Stimulated activated CD4-positive, alpha-beta T cell treated with anti-CD3 and anti-CD28 coated beads, Interleukin-4, amount 100 ng/mL, for 48 hours (primary cell): ENCODE data around the gene CERK.

ENCODE experiments used
- DNase-seq, 2 donors: peaks; one replicate each; pipeline ENCODE4 v3.0.0-alpha.2; 2020; ENCODE audit warnings: low read depth in 2 of 2

The CERK gene

DNA sequence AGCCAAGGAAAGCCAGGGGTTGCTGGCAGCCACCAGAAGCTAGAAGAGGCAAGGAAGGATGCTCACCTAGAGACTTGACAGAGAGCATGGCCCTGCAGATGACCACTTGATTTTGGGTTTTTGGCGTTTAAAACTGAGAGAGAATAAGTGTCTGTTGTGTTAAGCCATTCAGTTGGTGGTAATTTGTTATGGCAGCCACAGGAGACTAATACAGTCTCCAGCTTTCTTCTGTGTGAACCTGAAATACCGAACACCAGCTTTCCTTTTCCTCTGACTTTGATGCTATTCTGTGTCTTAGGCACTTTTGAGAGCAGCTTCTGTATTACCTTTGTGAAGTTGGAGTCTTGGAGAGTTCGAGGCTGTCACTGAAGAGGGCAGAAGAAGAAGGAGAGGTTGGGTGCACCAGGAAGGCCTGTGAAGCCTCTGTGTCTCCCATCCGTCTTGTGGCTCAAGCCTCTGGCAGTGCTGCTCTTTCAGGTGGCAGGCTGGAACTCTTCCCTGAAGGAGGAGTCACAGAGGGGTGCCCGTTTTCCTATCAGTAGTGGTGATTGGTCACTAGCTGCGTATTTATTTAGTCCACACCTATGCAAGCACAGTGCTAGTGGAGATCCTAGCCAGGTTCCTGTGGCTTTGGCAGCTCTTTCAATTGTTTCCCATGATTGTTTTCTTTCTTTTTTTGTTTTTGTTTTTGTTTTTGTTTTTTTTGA lies 26.9 kb upstream of the CERK start:
- no peak for DNase-seq

DNA sequence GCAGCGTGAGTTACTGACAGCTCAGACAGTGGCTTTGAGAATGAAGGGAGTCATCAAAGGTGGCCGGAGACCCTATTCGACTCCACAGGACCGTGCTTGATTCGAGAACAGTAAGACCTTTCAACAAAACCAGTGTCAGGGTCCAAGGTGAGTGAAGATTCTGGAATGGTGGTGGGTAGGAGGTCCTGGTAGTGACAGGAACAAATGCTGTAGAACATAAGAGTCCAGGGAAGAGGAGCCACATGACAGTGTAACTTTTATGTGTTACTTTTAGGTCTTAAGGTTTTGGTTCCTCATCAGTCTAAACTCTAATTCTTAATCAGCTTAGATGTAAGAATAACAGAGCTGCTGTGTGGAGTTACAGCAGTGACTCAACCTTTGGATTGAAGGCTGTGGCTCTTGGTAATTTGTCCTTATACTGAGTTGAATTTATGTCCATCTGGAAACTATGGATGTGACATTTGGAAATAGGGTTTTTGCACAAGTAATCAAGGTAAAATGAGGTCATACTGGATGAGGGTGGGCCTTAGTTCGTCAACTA lies 26.2 kb upstream of the CERK start:
- DNase-seq = no peak

DNA sequence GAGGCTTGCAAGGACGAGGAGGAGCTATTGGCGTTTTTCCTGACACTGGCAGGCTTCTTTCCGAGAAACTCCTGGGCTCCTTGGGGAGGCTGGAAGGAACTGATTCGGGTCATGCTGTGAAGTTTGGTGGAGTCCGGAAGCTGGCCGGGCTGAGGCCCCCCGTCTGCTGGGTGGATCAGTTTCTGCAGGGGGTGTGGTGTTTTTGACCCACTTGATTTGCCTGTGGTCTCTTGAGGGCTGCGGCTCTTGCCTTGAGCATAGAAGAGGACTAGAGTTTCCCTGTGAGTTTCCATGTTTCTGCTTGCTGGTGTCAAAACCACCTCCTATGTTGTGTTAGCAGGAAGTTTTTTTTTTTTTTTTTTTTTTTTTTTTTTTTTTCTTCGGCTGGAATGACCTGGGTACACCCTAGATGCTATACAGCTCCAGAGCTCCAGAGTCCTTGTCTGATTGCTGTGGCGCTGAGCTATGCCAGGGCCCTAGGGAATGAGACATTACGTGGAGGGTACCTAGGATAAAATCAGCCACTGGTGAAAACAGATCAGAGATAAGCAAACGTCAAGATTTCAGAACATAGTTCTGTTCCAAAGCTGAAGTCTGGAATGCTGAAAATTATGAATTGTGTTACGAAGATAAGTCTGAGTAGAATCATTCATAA lies 25.1 kb upstream of the CERK start:
- DNase-seq = no peak

DNA sequence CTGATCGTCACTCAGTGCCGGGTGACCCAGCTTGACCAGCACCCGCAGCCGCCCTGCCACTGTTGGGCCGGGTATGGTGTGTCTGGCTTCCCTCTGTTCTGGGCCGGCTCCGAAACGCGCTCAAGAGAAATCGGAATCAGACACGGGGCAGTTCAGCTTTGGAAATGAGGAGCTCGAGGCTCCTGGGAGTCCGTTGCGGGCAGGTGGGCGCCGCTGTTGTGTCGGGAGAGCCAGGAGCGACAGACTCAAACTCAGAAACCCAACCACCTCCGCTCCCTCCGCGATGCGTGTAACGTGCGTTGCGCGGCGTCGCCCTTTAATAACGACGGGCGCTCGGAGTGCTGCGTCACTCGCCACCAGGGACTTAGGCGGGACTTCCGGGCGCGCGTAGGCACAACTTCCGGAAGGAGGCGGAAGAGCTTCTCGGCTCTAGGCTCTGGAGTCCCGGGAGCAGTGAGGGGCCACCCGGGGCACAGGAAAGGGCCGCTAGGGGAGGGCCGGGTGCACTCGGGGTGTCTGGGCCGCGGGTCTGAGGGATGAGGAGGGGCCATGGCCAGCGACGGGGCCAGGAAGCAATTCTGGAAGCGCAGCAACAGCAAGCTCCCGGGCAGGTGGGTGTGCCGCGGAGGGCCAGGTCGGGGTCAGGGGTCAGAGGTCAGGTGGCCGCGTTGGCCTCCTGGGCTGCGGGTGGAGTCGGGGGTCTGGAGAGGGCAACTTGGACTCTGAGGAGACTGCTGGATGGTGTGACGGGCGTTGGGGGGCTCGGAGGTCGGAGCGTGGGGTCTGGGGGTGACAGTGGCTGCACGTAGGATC lies 24.4 kb upstream of the CERK start, which contains the start of gene TBC1D22A:
Gene TBC1D22A (plus strand): TSS at position 413 of the 813 bp plus-strand sequence. CDS start 137 bp downstream, at position 550.
- peak; percentile 92 to 94 for DNase-seq

DNA sequence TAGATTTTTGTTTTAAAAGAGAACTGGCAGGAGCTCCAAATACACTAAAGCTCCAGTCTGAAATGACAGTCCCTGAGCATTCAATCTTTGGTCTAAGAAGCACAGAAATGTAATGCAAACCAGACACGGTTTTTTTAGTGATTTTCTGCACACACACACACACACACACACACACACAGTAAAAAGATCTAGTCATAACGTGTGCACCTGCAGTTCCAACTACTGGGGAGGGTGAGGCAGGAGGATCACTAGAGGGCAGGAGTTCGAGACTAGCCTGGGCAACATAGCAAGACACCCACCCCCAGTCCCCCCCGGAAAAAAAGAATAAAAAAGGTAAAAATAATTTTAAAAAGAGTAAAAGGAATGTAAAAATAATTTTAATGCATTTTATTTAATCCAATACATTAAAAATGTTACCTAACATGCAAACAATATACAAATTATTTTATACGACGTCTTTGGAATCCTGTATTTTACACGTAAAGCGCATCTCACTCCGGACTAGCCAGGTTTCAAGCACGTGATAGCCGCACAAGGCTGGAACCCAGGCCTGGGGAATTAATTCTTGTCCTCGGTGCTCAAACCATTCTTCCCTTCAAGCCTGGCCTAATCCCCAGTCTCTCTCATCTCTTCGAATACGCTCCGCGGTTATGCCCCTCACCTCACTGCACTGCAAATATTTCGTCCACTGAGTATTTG lies 23.6 kb upstream of the CERK start:
- DNase-seq = no peak

DNA sequence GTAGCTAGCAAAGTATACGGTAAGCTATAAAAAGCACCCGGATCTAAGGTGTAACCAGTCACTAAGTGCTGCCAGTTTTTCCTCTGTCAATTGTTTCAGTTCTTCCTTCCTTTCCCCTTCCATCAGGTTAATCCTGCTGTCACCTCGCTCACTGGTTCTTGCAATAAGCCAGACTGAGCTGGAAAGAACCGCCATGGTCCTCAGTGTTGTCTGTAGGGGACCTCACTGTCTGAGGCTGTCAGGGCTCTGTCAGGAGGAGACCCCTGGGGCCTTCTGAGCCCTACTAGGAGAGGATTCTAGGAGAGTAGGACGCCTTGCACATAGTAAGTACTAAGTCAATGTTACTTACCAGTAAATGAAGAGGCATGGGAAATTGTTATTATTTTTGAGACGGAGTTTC lies 23.0 kb upstream of the CERK start:
- DNase-seq = no peak

DNA sequence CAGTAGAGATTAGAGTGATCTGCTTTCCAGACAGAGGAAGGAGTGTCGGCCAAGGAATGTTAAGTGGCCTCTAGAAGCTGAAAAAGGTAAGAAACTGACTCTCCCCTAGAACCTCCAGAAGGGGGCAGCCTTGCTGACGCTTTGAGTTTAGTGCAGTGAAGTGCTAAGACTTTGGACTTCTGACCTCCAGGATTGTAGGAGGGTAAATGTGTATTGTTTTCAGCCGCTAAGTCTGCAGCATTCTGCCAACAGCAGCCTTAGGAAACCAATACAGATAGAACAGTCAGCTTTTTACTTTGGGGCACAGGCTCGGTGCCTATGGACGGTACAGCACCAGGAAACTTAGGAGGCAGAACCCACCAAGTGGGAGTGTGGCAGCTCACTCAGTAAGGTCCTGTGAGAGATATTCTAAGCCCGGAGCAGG lies 20.8 kb upstream of the CERK start:
- DNase-seq = no peak

DNA sequence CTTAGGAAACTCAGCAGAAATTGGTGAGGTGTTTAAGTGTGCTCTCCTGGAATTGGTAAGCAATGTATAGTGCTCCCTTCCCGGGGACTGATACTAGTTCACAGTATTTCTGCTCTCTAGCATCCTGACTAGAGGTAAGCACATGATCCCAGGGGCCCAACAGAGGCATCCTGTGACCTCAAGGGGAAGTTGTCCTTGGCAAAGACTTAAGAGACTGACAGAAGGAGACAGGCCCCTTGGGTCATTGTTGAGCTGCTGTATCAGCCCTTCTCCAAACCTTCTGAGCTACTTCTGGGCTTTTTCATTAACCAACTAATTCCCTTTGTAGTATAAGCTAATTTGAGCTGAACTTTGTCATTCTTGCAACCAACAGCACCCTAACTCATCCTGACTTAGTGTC lies 20.1 kb upstream of the CERK start:
- no peak for DNase-seq

DNA sequence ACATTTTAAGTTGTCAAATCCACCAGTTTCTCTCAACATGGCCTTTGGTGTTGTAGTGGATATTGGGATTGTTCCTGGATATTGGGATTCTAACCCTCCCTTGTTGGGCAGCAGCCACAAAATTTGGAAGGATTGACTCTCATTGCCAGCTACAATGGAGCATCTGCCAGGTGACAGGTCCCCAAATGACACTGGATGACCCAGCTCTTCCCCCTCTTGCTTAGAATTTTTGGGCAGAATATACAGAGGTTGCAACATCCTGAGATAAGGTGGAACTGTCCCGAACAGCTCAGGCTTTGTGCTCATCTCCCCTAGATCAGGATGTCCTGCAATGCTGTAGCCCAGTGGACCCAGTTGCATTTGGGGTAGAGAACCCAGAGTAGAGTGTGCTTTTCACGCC lies 19.1 kb upstream of the CERK start:
- DNase-seq = no peak

DNA sequence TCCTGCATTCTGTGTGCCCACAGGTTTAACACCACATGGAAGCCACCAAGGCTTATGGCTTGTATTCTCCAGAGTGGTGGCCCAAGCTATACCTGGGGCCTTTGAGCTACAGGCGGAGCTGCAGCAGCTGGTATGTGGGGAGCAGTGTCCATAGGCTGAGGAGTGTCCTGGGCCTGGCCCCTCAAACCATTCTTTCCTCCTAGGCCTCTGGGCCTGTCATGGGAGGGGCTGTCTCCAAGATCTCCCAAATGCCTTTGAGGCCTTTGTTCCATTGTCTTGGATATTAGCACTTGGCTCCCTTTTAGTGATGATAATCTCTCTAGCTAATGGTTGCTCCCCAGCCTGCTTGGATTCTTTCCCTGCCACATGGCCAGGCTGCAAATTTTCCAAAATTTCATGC lies 18.0 kb upstream of the CERK start:
- DNase-seq = no peak

DNA sequence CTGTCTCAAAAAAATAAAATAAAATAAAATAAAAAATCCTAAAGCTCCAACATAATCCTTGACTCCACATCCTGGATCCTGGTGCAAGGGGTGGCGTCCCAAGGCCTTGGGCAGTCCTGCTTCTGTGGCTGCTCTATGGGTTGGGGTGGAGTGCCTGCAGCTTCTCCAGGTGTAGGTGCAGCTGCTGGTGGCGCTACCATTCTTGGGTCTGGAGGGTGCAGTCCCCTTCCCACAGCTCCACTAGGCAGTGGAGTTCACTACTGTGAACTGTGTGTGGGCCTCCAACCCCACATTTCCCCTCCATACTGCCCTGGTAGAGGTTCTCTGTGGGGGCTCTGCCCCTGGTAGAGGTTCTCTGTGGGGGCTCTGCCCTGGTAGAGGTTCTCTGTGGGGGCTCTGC lies 17.5 kb upstream of the CERK start:
- no peak for DNase-seq

DNA sequence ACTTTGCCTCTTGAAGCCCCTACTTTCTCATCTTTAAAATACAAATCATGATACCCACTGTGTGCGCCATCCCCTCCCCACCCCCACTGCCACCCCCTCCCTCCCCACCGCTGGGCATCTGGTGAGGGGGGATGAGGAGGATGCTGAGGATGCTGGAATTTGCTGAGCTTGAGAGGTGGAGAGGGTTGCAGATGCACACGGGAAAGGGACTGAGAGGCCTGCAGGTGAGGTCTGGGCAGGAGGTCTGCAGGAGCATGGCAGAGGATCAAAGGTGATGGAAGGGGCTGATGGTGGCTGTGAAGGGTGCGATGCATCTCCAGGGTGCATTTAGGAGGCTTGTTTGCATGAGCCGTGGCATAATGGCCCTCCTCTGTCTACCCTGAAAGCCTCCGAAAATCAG lies 16.8 kb upstream of the CERK start:
- no peak for DNase-seq

DNA sequence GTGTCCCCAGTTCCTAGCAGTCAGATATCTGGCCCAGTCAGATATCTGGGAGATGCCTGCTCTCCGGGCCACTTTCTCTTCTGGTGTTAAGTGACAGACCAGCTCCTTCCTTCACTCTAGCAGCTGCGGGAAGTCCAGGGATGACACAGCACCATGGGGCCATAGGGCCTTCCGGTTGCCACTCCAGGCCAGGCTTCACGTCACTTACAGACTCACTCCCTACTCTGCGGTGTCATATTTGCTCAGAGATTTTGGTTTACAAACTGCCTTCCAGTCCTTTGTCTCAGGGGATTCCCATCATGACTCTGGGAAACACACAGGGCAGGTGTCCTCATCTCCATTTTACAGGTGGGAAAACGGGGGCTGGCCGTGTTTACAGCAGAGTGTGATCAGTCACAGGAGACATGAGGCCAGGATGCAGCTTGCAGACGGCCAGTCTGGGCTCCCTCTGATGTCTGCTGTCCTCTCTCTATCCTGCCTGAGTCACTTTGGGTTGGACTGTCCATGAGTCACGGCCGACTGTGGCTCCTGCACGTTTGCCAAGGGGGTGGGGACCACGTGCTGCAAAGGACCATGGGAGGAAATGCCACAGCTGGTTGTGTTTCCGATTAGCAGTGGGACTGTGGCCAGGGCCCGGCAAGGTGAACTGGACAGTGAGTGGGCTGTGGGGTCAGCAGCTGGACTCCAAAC lies 16.2 kb upstream of the CERK start:
- DNase-seq = no peak

DNA sequence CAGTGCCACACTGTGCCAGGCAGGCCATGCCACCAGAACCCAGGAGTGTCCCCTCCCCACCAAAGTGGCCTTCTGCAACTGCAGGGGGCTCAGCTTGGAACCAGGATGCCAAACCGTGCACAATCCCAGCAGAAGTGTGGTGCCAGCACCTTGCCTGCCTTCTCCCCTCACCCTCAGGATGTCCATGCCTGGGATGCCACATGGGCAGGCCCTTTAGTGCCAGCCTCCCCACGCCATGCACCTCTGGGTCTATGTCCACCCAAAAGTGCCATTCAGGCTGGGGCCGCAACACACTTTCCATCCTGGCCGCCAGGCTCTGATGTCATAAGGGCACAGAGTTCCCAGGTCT lies 15.7 kb upstream of the CERK start:
- DNase-seq = no peak

DNA sequence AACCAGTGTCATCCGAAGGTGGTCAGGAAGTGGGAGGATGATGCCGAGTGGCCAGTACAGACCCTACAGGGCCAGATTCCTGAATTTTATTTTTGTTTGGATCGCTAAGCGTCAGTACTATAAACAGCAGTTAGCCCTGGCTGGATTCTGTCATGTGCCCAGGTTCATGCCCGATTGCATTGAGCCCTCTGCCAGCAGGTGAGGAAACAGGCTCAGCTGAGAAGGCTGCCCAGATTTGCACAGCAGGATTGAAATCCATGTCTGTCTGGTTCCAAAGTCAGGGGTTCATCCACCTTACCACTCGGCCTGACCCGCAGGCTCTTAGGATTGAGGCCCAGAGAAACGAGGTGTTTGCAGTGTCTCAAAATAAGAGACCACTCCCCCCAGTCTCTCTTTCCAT lies 15.3 kb upstream of the CERK start:
- DNase-seq = no peak

DNA sequence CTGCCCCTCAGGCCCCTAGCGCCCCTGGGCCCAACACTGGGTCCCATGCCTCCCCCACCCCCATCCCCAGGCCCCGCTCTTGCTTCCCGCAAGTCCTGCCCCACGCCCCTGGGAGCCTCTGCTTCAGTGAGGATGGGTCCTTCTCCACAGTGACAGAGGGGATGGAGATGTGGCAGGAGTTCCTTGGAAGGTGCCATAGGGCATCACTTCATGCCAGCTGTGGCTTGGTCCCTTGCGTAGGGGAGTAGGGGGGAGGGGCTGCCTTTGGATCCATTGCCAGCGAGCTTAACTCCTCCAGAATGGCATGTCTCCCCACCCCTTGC lies 14.9 kb upstream of the CERK start:
- DNase-seq = no peak

DNA sequence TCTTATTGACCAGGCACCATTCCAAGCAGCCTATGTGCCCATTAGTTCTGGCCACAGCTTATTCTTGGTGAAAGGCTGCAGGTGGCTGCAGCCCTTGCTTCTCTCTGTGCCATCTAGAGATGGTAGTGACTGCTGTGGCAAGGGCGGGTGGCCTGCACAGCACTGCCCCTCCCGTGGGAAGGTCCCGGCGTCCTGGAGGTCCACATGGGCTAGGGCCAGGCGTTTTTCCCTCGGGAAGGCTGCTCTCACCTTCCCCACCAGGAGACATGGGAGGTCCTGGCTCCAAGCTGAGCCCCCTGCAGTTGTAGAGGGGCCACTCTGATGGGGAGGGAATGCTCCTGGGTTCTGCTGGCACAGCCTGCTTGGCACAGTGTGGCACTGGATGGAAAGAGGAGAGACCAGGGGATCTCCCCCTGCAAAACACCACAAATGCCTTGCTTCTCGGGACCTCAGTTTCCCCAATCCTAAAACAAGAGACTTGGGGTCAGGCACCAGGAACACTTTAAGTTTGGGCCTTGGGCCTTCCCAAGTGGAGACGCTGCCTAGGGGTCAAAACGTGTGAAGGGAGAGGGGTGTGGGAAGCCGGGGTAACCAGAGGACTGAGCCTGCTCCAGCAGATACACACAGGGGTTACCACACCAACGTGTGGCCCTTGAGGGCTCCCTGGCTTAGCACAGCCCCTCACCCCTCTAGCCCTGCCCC lies 14.4 kb upstream of the CERK start:
- DNase-seq = no peak

DNA sequence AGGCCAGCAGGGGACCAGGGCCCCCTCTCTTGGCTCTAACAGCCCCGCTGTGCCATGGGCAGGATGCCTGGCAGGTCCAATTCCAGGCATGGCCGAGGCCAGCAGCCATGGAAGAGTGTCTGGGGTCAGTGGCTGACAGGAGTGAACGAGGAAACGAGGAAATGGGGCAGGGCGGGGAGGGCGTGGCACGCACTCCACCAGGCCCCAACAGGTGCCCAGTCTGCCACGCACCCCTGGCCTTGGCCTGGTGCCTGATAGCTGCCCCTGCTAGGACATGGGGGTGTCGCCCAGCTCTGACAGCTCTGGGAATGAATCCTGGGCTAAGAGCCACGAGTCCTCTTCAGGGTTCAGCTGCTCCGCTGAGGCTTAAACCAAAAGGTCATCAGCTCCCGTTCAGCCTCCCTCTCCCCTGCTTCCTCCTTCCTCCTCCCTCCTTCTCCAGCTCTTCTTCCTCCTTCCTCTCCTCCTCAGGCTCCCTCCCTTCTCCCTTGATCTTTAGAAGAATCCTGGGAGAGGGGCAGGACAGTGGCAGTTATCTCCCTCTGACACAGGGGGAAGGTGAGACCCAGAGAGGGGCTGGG lies 12.9 kb upstream of the CERK start:
- no peak for DNase-seq

DNA sequence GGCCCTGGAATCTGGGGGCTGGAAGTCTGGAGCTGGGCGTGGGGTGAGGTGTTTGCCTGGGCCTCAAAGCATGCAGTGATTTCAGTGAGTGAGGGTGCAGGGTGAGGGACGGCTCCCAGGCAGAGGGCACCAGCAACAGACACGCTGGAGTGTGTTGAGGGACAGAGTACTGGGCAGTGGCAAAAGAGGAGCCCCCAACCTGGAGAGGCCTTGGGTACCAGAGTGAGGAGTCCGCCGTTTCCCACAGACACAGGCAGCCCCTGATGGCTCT lies 12.4 kb upstream of the CERK start:
- DNase-seq = no peak

DNA sequence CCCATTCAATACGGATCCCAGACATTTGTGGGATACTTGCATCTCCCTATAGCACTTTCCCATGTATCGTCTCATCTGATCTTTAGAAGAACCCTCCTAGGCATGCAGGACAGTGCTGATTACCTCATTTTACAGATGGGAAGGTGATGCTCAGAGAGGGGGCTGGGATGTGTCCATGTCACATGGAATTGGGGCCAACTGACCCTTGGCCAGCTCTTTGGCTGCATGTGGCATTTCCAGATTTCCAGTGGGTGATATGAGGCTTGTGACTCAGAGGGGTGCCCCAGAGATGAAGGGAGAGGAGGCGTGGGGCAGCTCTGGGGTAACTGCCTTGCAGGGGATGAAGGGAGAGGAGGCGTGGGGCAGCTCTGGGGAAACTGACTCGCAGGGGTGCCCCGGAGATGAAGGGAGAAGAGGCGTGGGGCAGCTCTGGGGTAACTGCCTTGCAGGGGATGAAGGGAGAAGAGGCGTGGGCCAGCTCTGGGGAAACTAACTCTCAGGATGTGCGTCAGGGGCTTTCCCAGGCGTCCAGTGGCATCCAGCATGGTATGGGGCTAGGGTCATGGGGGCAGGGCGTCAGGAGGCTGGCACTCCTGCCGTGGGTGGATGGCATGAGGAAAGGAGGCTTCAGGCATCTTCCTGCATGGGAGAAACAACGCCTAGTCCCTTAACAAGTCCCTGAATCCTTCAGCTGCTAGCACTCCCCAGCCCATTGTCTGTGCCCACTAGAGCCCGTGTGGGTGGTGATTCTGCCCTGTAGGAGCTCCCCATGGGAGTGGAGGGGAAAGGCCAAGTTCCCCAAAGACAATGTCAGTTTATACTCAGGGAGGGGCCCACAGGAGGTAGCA lies 11.9 kb upstream of the CERK start:
- DNase-seq = no peak
